Stimulated activated CD4-positive, alpha-beta T cell treated with anti-CD3 and anti-CD28 coated beads, Interleukin-2, amount 100 ng/mL, for 48 hours (primary cell): ENCODE data around the gene WDR20.
A peak's percentile ranks its signal among the peaks of the same experiment; 100 is the strongest.
"Not testable (repeated sequence)": the region's sequence is repeated elsewhere in the genome, so short reads cannot be mapped to it uniquely, and the experiment has no call there.

Experiments used
- DNase-seq, 2 donors: peaks; one replicate each; pipeline ENCODE4 v3.0.0-alpha.2; 2020

WDR20 gene

DNA sequence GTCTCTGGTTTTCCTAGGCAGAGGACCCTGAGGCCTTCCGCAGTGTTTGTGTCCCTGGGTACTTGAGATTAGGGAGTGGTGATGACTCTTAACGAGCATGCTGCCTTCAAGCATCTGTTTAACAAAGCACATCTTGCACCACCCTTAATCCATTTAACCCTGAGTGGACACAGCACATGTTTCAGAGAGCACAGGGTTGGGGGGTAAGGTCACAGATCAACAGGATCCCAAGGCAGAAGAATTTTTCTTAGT, 32.2 kb downstream of the WDR20 start:
- DNase-seq = not testable (repeated sequence)

DNA sequence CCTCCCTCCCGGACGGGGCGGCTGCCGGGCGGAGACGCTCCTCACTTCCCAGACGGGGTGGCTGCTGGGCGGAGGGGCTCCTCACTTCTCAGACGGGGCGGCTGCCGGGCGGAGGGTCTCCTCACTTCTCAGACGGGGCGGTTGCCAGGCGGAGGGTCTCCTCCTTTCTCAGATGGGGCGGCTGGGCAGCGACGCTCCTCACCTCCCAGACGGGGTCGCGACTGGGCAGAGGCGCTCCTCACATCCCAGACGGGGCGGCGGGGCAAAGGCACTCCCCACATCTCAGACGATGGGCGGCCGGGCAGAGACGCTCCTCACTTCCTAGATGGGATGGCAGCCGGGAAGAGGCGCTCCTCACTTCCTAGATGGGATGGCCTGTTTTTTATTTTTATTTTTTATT, 33.0 kb downstream of the WDR20 start:
- DNase-seq = not testable (repeated sequence)

DNA sequence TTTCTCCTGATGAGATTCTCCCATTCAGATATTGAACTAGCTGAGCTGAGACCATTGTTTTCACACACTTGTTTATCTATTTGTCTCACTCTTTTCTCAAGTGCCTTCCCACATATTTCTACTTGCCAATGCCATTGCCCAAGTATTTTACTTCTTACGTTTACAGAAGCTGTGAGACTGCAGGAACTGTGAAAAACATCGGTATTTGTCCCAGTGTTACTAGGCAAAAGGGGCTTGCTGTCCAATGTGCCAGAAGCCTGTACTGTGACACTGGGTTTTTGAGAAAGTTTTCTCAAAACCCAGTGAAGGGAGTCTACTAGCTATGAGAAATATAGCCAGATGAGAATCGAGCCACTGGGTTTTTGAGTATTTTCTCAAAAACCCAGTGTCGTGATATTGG, 37.5 kb downstream of the WDR20 start:
- no peak for DNase-seq

DNA sequence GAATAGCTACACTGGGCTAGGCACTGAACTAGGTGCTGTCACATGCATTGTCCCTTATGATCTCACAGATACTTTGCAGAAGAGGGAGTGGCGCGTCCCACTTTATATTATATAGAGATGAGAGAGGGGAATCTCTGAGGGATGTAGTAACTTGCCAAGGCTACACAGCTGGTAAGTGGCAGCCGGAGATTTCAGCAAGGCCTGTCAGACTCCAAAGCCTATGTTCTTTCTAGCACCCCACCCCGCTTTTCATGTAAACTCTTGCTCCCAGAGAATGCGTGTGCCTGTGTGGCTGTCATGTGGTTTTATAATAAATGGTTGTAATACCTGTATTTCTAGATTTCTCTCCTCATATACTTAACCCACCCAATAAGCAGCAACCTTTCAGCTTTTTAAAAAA, 39.1 kb downstream of the WDR20 start:
- DNase-seq = no peak

DNA sequence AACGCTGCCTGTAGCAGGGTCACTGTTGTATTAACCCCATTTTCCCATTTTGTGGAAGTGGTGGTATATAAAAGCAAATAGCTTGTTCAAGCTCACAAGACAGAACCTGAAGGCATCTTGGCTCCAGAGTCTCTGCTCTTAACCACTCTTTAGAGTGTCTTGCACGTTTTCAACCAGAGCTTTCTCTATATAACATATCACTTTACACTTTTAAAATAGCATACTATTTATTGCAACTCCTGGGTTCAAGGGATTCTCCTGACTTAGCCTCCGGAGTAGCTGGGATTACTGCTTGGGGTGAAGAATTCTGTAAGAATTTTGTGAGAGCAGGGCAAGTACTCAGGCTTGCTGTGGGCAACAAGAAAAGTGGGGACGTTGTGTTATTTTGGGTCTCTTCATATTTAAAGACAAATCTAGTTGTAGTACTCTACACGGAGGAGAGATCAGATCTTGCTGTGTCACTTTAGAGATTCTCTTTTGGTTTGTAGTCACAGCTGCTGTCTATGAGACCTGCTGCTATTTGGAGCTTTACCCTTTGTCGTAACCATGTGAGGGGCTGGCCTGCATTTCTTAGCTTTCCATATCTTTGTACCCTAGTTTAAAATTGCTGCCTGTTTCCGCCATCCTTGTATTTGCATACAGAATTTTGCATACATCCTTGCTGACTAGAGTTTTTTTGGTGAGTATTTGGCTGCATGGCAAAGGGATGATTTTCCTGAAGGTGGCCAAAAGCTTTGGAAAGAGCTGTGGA, 40.7 kb downstream of the WDR20 start:
- no peak for DNase-seq

DNA sequence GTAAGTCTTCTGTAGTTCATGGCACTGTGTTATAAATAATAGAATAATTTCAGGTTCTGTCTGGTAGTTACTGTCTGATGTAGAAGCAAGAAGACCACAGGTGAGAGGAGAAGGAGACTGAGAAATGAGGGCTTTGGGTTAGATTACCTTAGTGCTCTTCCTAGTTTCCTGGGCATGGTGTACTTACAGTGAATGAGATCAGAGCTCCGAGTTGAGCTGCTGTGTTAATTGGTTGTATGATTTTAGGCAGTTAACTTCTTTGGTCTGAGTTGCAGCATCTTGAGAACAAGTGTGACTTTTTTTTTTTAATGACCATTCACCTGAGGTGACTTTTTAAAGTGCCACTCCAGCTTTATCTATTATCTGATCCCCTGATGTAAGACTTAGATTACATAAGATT, 41.5 kb downstream of the WDR20 start:
- no peak for DNase-seq

DNA sequence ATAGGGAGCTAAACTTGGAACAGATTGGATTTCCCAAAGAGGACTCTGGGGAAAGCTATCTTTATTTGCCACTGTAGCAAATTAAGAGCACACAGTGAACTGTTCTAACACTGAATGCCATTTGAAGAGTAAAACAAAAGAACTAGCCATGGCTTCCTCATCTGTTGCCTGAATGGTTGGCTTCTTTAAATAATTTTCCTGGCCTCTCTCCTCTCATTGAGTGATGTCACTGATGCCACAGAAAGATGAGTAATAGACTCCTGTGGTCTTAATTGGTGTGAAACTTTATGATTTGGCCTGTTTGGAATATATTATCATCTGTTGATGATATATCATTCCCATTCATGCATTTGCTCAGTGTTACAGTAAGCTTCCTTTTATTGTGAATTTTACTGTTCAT, 42.5 kb downstream of the WDR20 start:
- no peak for DNase-seq

DNA sequence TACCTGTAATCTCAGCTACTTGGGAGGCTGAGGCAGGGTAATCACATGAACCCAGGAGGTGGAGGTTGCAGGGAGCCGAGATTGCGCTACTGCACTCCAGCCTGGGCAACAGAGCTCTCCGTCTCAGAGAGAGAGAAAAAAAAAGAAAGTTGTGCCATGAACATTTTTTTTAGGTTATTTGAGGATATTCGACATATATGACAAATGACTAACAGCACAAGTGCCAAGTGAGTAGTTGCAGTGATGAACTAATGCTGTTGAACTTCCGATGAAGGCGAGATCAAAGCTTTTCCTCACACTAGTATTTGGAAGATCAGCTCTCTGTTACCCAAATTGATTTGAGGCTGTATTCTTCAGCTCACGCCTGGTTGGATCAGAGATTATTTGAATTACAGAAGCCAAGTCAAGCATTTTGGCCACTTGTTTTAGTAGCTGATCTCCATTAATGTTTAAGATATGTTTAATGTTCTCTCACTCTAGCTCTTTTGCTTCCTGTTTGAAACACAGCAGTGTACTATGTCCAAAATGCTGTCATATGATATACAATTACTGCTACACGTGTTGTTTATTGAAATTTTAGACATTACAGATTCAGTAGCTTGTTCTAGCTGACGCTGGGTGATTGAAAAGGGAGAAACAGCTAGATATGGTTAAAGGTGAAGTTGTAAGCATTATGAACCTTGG, 43.4 kb downstream of the WDR20 start:
- DNase-seq = no peak

DNA sequence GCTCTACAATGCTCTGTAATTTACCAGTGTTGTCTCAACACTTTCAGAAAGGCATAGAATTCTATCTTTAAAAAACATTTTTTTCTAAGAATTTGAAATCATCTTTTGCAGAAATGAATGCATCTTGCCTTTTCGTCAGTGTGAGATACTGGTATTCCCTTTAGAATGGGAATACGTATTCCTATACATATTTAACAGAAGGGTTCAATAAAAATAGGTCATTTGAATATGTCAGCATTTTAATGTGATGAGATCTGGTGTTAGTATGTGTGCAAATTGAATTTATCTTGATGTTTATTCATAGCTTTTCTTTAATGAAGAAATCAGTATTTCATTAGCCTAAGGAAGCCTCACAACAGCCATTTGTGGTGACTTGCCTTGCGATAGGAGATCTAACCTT, 44.2 kb downstream of the WDR20 start:
- DNase-seq = no peak

DNA sequence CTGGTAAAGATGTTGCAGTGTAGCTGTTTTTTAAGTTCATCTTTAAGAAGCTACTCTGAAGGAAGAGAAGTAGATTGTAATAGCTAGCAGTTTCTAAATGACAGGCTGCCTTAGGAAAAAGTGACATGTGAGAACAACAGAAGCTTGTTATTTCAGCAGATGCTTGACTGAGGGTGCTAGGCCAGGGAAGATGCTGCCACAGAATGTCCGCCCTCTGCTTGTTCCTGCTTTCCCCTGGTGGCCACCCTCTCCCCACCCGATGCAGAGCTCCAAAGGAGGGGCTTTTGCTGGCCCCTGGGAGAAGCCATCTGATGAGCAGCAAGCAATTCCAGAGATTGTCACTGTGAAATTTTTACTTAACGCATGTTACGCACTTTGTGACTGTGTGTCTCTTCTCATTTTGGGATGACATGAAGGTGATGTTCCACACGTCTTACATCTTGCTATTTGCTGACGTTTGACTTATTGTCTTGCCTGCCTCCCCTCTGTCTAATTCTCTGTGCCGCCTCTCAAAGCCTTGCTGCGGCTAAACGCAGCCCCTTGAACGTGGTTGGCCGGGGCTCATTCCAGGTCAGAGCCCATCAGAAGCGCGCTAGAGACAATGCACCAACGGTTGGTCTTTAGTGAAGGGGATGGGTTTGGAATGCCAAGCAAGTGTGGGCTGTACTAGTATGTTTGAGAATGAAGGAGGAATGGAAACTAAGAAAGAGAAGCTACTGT, 44.8 kb downstream of the WDR20 start:
- DNase-seq = peak; percentile 11 to 17

DNA sequence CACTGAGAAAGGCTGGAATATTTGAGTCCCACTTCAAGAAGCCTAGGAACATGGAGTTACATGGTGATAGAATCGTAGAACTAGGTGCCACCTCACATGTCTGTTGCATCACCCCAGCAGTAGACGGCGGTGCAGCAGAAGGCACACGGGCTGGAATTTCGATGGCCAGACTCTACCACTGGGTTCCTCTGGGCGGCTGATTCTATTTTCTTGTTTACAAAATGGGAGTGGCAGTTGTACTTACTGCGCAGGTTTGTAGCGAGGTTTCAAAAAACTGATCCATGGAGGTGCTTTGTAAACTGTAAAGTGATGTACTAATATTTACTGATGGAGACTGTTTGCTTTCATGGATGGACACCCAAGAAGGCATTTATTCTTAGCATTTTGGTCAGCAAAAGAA, 45.7 kb downstream of the WDR20 start:
- no peak for DNase-seq

DNA sequence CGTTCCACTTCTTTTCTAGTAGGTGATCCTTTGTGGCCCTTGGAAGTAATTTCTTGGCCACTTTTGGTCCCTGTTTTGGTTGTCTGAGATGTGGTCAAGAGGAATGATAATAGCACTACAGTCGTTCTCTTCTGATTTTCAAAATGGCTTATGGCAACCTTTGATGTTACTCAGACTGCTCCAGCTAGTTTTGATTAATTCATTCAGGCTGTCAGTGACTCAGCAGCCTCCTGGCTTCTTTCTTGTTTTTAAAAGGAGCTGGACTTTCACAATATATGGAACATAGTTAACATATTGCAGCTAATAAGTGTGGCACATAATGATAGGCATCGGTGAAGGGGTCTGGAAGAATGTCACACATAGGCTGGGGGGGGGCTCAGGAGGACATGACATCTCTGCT, 47.3 kb downstream of the WDR20 start:
- DNase-seq = no peak

DNA sequence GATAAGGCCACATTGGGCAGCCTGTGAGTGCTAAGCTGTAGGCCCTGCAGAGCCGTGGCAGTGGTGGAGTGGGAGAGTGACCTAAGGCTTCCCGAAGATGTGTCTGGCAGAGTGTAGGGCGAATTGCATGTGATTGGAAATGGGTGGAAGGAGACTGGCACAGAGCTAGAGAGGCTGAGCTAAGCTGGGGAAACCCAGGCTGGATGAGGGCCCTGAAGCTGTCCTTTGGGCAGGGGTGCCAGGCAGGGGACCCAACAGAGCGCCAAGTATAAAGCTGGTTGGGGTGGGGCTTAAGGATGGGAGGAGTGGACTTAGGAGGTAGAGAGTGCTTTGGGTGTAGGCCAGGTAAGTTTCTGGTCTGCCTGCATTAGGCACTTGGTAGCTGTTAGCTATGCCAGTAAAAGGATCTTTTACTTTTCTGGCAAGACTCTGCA, 47.9 kb downstream of the WDR20 start:
- DNase-seq = no peak

DNA sequence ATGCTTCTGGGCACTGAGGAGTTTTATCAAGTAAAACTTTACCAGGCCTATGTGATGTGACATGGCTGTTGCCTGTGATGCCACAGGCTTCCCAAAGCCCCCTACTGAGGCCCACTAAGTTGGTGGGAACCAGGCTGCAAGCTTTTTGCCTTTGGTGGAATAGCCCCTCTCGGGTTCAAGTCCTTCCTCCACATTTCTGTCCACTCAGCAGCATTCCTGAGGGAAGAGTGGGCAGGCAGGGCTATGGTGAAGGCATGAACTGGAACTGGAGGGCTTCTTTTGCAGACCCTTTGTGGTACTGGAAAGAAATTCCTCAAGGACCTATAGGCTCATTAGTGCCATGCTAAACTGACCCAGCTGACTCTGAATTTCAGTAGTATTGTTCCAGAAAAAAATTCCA, 48.5 kb downstream of the WDR20 start:
- no peak for DNase-seq

DNA sequence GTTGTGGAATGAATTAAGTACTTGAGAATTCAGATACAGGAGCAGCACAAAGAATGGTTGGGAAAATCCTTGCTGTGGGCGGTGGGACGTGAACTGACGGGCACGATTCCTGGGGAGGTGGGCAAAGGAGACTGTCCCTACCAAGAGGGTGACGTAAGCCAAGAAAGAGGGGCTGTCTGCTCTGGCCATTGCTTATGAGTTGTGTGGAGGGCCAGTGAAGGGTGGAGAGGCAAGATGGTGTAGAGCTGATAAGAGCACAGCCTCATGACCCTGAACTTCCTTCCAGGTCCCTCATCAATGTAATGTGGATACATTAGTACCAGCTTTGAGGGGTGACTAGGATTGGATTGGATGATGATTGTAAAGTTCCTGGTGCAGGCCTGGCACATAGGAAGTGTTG, 50.2 kb downstream of the WDR20 start:
- DNase-seq = no peak

DNA sequence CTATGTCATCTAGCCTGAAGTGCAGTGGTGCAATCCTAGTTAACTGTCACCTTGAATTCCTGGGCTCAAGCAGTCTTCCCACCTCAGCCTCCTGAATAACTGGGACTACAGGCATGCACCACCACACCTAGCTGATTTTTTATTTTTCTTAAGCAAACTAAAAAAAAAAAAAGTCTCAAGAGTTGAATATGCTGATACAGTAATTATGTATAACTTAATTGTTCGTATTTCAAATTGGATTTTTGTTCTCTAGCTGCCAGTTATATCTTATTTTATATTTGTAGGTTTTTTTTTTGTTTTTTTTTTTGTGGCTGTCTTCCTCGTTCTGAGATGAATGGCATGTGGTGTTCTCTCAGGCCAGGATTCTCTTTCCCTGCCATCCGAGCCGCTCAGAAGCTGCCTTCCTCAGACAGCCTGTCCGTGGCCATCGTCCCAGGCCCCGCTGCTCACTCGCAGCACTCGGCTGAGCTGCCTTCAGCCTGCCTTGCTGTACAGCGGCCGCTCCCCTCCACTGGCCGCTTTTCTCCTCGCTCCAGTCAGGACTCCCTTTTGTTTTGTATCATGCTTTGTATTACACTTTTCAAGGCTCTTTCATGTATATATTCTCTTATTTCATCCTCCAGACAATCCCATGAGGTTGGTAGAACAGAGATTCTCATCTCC, 53.3 kb downstream of the WDR20 start:
- no peak for DNase-seq

DNA sequence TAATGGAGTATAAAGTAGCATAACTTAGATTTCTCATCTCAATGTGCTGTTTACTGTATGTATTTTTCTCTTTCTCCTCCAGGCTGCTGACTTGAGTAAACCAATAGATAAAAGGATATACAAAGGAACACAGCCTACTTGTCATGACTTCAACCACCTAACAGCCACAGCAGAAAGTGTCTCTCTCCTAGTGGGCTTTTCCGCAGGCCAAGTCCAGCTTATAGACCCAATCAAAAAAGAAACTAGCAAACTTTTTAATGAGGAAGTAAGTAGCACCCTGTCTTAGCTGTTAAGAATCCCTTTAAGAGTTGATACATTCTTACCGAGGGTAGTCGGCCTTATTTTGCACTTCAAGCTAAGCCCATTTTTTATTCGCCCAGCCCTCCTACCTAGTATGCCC, 55.2 kb downstream of the WDR20 start:
- no peak for DNase-seq

DNA sequence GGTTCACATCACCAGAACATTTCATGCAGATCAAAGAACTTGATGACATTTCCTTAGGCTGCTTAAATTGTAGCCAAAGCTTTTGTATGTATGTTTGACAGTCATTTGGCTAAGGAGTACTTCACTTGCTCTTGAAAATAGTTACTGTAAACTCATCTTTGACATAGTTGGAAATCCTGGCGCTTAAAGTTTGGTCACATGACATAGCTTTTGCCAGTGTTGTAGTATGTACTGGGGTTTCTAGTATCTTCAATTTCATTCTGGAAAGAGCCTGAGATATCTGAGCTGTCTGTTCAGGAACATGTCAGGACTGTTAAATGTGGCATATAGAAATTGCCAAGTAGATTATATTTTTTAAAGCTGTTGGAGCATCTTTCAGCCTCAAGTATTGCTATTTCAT, 55.7 kb downstream of the WDR20 start:
- DNase-seq = no peak

DNA sequence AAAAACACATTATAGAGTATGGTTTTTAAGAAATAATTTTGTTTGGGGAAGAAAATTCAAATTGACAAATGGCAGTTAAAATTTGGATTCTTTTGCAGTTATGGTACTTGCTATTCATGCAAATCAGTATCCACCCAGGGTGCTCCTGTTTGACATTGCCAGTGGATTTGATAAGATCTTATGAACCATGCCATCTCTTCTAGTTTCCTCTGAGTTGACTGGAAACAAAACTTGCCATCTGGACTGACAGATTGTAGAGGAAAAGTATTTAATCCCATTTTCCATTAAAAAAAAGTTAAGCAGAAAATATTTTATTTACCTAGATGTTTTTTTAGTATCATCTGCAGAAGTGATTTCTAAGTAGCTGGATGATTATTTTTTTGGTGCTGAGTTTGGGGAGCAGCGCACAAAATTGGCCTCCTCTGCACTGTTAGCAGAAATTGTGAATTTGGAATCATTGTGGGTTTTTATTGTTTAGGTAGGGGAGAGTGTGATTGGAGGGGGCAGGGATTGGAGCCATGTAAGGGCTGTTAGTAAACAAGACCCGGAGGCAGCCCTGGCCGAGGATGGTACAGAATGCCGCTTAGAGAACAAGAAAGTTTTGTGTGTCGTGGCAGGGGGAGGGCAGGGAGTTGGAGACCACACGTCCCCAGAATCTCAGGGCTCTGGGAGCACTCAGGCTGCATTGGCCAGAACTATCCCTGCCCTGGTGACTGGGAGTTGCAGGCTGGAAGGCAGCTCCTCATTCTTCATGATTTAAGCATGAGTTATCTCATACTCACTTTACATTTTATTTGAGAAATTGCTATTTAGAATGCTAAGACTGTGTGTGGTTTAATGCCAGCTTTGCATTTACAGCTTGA, 56.6 kb downstream of the WDR20 start:
- DNase-seq = no peak

DNA sequence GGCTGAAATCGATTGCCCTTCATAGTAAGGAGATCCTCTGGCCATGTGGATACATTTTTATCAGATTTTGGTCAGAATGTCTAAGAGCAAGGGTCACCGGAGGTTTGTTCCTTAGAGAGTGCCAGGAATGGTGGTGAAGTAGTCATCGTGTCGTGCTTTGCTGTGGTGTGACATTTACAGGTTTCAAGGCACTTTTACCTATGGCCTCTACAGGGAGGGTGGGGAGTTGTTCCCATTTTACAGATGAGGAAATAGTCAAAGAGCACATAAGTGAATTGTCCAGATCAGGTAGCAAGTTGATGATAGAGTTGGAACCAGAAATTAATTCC, 57.2 kb downstream of the WDR20 start:
- DNase-seq = no peak

DNA sequence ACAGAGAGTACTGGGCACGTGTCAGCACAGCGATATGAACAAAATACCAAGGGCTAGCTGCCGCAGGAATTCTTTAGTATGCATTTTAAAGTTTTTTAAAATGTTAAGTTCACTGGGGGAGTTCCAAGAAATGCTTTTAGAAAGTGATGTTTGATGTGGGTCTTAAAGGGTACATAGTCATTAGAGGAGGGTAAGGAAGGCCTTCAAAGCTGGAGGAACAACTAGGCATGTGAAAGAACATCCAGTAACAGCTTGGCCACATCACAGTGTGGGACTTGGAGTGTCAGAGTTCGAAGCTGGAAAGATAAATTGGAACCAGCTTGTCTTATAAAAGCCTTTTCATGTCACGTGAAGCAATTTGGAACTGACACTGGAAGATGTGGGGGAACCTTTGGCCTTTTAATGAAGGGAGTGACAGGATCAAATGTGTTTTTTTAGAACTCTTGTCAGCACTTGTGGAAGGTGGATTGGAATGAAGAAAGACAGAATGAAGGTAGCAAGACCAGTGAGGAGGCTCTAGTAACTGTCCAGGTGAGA, 57.7 kb downstream of the WDR20 start:
- no peak for DNase-seq

DNA sequence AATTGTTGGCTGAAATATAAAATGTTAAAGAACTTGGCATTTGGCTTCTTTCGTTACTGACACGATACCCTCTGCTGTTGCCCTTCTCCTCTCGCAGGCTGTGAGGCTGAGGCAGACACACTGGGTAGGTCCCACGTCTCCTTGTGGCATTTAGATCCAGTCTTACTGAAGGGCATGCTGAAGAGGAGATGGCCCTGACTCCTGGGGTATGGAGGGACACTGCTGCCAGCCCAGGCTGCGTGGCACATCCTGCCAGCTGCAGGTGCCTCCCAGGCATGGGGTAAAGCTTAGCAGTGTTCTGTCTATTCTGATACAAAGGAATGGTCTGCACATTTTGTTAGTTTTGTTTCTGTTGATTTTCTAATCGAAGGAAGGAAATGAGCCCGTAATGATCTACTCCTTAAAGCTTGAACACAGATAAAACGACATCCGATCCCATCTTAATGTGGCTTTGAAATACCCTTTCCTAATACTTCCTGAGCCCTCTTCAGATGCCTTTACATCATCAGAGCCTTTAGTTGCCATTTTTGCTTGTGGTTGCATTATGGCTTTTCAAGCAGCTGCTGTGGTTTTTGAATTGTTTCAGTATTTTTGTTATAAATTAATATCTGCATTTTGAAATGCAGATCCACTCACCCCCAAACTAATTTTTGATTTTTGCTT, 61.1 kb downstream of the WDR20 start:
- no peak for DNase-seq
